Sigmoid colon (tissue), 4 donors: ENCODE data around the gene CACNG4.

Experiments
- EP300 ChIP-seq, 4 donors: sonication (generic); formaldehyde crosslinking; IDR thresholded peaks; one replicate each; pipeline ENCODE4 v1.6.1; 2017; ENCODE audit warnings: antibody characterized with exemption in 4 of 4
- POLR2A ChIP-seq, 2 donors: fragments of 450-650 bp; IDR thresholded peaks; one replicate each; pipeline ENCODE4 v1.6.1; 2016; ENCODE audit warnings: antibody characterized with exemption in 2 of 2, mild to moderate bottlenecking in 2 of 2, moderate library complexity in 2 of 2
- POLR2AphosphoS5 ChIP-seq, 4 donors: sonication (generic); formaldehyde crosslinking; IDR thresholded peaks; one replicate each; pipeline ENCODE4 v1.6.1; 2017; ENCODE audit warnings: antibody characterized with exemption in 4 of 4
- TF ChIP-seq, protein P1 (sequence below), 4 experiments: fragments of 450-650 bp in 3 of 4; fragments of 200-600 bp in 1 of 4; IDR thresholded peaks; one replicate each; pipeline ENCODE4 v1.5.1; 2016 to 2019; ENCODE audit warnings: antibody characterized with exemption in 4 of 4, mild to moderate bottlenecking in 3 of 4, moderate library complexity in 2 of 4

GRCh38 chr17:66946251-66946650 is 18.3 kb upstream of the CACNG4 start:
- TF ChIP-seq, protein P1, sequence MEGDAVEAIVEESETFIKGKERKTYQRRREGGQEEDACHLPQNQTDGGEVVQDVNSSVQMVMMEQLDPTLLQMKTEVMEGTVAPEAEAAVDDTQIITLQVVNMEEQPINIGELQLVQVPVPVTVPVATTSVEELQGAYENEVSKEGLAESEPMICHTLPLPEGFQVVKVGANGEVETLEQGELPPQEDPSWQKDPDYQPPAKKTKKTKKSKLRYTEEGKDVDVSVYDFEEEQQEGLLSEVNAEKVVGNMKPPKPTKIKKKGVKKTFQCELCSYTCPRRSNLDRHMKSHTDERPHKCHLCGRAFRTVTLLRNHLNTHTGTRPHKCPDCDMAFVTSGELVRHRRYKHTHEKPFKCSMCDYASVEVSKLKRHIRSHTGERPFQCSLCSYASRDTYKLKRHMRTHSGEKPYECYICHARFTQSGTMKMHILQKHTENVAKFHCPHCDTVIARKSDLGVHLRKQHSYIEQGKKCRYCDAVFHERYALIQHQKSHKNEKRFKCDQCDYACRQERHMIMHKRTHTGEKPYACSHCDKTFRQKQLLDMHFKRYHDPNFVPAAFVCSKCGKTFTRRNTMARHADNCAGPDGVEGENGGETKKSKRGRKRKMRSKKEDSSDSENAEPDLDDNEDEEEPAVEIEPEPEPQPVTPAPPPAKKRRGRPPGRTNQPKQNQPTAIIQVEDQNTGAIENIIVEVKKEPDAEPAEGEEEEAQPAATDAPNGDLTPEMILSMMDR (IDR thresholded peaks at IDR 0.05): no peak
- no peak for TF ChIP-seq POLR2A (IDR thresholded peaks at IDR 0.05)
- no peak for TF ChIP-seq POLR2AphosphoS5 (IDR thresholded peaks at IDR 0.05)
- TF ChIP-seq EP300 (IDR thresholded peaks at IDR 0.05): no peak
